22Rv1 (cell line): Measurements from ENCODE around the gene MALAT1.

Experiments used
- H3K27ac ChIP-seq: fragments of 450-650 bp; 2 replicates; pipeline ENCODE4 v1.5.1; 2017
- ZFX ChIP-seq: fragments of 450-650 bp; IDR thresholded peaks from 2 replicates; pipeline ENCODE4 v1.6.1; 2017; ENCODE audit warnings: antibody characterized with exemption, borderline replicate concordance
- TF ChIP-seq, protein P1 (sequence below): fragments of 450-650 bp; IDR thresholded peaks from 2 replicates; pipeline ENCODE4 v1.5.1; 2017; ENCODE audit warnings: mild to moderate bottlenecking

MALAT1 gene

DNA sequence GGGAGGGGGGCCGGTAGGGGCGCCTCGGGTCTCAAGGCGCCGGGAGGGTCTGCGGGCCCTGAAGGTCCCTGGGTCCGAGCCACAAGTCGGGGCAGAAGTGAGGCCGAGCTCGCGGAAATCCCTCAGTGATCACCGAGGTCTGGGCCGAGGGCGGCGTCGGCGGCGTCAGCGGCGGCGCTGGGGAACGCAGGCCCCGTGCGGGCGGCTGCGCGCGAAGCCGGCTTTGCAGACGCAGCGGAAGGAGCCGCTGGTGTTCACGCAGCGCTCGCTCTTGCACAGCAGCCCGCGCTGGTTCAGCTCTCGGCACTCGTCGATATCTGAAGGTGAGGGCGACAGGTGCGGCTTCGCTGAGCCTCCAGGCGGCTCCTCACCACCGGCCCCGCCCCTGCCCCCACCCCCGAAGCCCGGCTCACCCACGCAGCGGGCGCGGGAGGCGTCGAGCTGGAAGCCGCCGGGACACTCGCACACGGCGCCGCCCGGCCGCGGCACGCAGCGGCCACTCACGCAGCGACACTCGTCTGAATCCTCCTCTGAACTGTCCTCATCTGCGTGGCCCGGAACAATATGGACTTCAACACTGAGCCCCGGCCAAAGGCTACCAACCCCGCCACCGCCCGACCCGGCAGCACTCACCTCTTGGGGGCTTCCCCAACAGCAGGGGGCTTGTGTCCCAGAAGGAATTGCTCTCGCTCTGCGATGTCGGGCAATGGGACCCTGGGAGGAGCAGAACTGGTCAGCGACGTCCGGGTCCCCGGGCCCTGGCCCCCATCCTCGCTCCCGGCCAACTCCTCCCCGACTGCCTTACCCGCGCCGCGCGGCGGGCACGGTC, 40.3 kb downstream of the MALAT1 start:
- no peak for TF ChIP-seq ZFX
- TF ChIP-seq, protein P1, sequence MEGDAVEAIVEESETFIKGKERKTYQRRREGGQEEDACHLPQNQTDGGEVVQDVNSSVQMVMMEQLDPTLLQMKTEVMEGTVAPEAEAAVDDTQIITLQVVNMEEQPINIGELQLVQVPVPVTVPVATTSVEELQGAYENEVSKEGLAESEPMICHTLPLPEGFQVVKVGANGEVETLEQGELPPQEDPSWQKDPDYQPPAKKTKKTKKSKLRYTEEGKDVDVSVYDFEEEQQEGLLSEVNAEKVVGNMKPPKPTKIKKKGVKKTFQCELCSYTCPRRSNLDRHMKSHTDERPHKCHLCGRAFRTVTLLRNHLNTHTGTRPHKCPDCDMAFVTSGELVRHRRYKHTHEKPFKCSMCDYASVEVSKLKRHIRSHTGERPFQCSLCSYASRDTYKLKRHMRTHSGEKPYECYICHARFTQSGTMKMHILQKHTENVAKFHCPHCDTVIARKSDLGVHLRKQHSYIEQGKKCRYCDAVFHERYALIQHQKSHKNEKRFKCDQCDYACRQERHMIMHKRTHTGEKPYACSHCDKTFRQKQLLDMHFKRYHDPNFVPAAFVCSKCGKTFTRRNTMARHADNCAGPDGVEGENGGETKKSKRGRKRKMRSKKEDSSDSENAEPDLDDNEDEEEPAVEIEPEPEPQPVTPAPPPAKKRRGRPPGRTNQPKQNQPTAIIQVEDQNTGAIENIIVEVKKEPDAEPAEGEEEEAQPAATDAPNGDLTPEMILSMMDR: no peak

DNA sequence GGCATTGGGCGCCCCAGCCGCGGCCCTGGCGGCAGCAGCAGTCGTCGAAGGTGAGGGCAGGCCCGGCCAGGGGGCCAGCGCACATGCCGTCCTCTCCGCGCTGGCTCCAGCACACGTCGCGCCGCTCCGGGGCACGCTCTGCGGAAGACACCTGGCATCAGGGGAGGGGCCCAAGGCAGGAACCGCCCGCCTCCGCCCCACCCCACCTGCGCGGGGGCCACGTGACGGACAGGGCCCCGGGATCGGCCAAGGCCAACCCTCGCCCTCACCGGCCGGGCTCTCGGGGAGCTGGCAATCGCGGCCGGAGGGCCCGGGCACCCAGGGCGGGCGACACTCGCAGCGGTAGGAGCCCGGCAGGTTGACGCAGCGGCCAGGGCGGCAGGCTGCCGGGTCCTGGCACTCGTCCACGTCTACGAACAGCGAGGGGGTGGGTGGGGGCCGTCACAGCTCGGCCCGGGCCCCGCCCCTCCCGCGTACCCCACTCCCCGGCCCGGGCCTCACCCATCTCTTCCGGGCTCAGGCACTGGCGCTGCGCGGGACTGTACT, 41.0 kb downstream of the MALAT1 start:
- peak overlapping the region; percentile 97 for H3K27ac ChIP-seq
- TF ChIP-seq, protein P1: no peak; the same call in 1 of the 2 replicates
- TF ChIP-seq ZFX: no peak

More for the DNA sequence above, 40.3 kb downstream of the MALAT1 start:
- H3K27ac ChIP-seq: peak overlapping the region; percentile 97

DNA sequence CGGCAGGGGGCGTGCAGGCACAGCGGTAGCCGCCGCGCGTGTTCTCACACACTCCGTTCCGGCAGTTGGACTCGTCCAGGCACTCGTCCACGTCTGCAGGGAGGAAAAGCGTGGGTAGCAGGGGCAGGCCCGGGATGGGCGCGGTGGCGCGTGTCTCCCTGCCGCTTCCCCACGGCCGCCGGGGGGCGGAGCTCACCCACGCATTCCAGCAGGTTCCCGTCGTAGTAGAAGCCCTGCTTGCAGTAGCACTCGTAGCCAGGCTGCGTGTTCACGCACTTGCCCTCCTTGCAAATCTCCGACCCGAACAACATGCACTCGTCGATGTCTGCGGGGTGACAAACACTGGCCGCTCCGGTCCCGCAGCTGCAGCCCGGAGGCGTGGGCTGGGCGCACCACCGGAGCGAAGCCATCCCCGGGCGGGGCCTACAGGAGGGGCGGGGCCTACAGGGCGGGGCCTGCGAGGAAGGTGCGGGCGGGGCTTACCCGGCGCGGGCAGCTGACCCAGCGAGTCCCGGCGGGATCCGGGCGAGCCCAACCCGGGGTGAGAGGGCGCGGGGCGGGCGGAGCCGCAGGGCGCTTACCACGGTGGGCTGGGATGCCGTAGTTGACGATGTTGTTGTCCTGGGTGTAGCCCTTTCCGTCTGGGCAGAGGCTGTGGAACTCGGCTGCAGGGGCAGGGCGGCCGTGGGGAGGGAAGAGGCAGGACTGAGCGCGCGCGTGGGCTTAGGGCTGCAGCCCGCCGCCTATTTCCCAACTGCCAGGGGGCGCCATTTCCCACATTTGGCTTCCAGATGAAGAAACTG, 41.6 kb downstream of the MALAT1 start:
- TF ChIP-seq ZFX: no peak
- TF ChIP-seq, protein P1: peak; percentile 81
- H3K27ac ChIP-seq: peak overlapping the region; percentile 97

DNA sequence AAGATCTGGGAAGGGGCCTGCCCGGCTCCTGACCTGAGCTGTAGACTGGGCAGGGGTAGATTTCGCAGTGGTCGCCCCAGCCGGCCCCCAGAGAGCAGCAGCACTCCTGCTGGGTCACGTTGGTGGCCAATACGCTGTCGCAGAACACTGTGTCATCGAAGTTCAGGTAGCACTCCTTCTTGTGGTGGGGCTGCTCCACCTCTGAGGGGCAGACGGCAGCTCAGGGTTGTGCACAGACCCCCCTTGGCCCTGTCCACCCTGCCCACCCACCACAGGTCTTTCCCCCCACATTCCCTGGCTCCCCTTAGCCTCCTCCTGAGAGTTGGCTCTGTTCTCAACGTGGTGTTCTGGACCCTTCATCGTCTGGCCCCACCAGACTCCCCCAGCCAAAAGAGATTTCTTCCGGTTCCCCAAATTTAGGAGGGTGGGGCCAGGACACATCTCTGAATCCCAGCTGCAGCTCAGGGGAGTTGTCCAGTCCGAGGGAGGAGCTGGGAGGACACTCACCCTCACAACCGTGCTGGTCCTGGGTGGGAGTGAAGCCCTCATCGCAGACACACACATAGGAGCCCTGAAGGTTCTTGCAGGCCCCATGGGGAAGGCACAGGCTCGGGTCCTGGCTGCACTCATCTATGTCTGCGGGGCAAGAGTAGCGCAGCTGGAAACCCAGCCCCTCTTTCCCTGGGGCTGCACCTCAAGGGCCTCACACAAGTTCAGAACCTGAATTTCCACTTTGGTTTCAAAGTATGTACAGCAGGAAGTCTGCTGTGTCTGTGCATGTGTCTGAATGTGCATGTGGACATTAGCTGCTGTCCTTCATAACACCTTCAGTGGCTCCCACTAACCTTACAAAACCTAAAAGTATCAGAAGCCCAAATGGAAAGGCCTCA, 42.5 kb downstream of the MALAT1 start:
- TF ChIP-seq ZFX: no peak
- TF ChIP-seq, protein P1: peak; percentile 36
- peak overlapping the region; percentile 97 for H3K27ac ChIP-seq

DNA sequence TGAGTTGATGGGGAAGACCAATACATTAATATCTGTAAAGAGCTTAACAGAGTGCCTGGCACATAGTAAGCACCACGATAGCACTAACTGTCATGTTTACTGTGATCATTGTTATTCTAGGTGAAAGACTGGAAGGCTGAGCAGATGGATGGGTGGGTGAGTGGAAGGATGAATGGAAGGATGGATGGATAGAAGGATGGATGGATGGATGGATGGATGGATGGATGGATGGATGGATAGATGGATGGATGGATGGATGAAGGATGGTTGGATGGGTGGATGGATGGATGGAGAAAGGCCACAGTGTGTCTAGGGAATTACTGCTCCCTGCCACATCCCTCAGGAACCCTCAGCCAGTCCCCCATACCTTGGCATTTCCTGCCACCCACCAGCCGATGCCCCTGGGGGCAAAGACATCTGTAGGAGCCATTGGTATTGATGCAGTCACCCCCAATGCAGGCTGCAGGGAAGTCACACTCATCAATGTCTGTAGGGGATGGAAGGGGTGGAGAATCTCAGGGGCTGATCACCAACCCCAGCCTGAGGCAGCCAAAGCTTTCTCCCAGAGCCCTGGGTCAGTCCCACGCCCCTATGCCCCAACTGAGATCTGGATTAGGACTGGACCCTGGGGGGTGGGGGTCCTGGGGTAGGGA, 44.0 kb downstream of the MALAT1 start:
- H3K27ac ChIP-seq: no peak overlapping the region; the same call in 1 of the 2 replicates
- TF ChIP-seq ZFX: no peak
- TF ChIP-seq, protein P1: no peak

DNA sequence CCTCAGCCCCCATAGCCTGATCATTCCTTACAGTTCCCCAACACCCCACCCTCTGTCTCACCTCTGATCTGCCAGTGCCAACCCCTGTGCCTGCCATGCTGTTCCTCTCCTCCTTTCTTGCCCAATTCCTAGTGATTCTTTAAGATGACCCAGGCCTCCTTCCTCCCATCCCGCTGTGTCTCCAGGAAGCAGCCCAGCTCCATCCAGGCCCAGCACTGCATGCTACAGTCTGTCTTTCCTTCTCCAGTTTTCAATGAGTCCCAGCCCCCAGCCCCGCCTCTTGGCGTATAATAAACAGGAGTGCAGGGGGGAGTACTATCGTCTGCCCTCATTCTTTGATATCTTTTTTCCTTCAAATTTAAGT, 47.0 kb downstream of the MALAT1 start:
- peak overlapping the region; percentile 77 for H3K27ac ChIP-seq
- TF ChIP-seq, protein P1: no peak
- TF ChIP-seq ZFX: no peak
